NB4 (cell line): ENCODE measurements around the gene GADL1.

ENCODE experiments used
- DNase-seq: peaks from one replicate; pipeline ENCODE4 v3.0.0; 2010; ENCODE audit warnings: low read depth
- H3K4me3 ChIP-seq: one replicate; pipeline ENCODE4 v1.5.1; 2011; ENCODE audit warnings: mild to moderate bottlenecking, low read depth, low read length, moderate library complexity
- CTCF ChIP-seq: IDR thresholded peaks from one replicate; pipeline ENCODE4 v1.5.1; 2012; ENCODE audit warnings: low read depth, low read length
- MAX ChIP-seq: IDR thresholded peaks from 2 replicates; pipeline ENCODE4 v1.6.1; 2011; ENCODE audit warnings: low read depth, low read length
- MYC ChIP-seq: IDR thresholded peaks from 2 replicates; pipeline ENCODE4 v1.6.1; 2011; ENCODE audit warnings: low read depth, low read length
- POLR2A ChIP-seq: IDR thresholded peaks from 2 replicates; pipeline ENCODE4 v1.6.1; 2011; ENCODE audit warnings: mild to moderate bottlenecking; ENCODE audit not compliant: insufficient read length; ENCODE audit errors: extremely low read depth

The GADL1 gene

GRCh38 chr3:30737743-30738499 lies 156.5 kb downstream of the GADL1 start:
- DNase-seq, result no peak
- TF ChIP-seq CTCF, result no peak
- TF ChIP-seq MAX, result no peak
- no peak for TF ChIP-seq POLR2A
- TF ChIP-seq MYC, result no peak
- H3K4me3 ChIP-seq, result no peak overlapping the region

- TF ChIP-seq CTCF (no peak), POLR2A (no peak), MYC (no peak), MAX (no peak)
- no peak overlapping the region for H3K4me3 ChIP-seq
- DNase-seq, result no peak
Measured at GRCh38 chr3:30733696-30734095, 160.8 kb downstream of the GADL1 start.

GRCh38 chr3:30733209-30733608 lies 161.3 kb downstream of the GADL1 start:
- no peak overlapping the region for H3K4me3 ChIP-seq
- DNase-seq, result no peak
- no peak for TF ChIP-seq POLR2A
- no peak for TF ChIP-seq MAX
- TF ChIP-seq MYC, result no peak
- TF ChIP-seq CTCF, result no peak

- TF ChIP-seq POLR2A, result no peak
- no peak for TF ChIP-seq MAX
- TF ChIP-seq MYC, result no peak
- TF ChIP-seq CTCF, result no peak
- no peak for DNase-seq
- no peak overlapping the region for H3K4me3 ChIP-seq
Measured at GRCh38 chr3:30730967-30731366, 163.5 kb downstream of the GADL1 start.

GRCh38 chr3:30729936-30730335 lies 164.5 kb downstream of the GADL1 start:
- no peak overlapping the region for H3K4me3 ChIP-seq
- no peak for DNase-seq
- TF ChIP-seq CTCF (no peak), MAX (no peak), POLR2A (no peak), MYC (no peak)

GRCh38 chr3:30729512-30729911 lies 164.9 kb downstream of the GADL1 start:
- DNase-seq, result no peak
- no peak for TF ChIP-seq MAX
- H3K4me3 ChIP-seq, result no peak overlapping the region
